CD4-positive, alpha-beta T cell (primary cell): ENCODE data around the gene PKIG. TPM values are rescaled to one million over a fixed set of nuclear protein-coding genes. Genes with fewer than 3 reads are reported as not detected.

Source experiments
- ATAC-seq: fragments of 200-7000 bp; cut with Tn5 transposase; one replicate; pipeline ENCODE4 v1.10.0; 2022; ENCODE audit warnings: mild to moderate bottlenecking; ENCODE audit not compliant: poor library complexity
- CTCF ChIA-PET: fragments of 350-600 bp; sonication (Branson Sonifier 250); formaldehyde crosslinking; loops from one replicate; lab custom pipeline; 2021; ENCODE audit warnings: antibody characterized with exemption, inconsistent platforms; lab: Charles Lee
- POLR2A ChIA-PET: fragments of 350-600 bp; sonication (Branson Sonifier 250); formaldehyde crosslinking; loops from one replicate; lab custom pipeline; 2021; ENCODE audit warnings: antibody characterized with exemption, inconsistent platforms; lab: Charles Lee
- DNase-seq, 14 experiments: peaks; one replicate each; pipeline ENCODE4 v3.0.0-alpha.2; 2013 to 2020; ENCODE audit warnings: mixed read lengths in 2 of 14
- H3K27ac ChIP-seq, 2 donors: one replicate each; pipeline versions ENCODE4 v1.5.1 to v1.7.0; 2013; ENCODE audit warnings: low read length in 2 of 2, low read depth in 1 of 2, mild to moderate bottlenecking in 1 of 2
- H3K27me3 ChIP-seq, 2 experiments: 1 replicate in 1 of 2; 2 replicates in 1 of 2; pipeline versions ENCODE4 v1.6.1 to v1.7.0; 2013; ENCODE audit warnings: low read length in 2 of 2, control low read depth in 1 of 2, mild to moderate bottlenecking in 1 of 2, moderate library complexity in 1 of 2; ENCODE audit not compliant: insufficient read depth in 2 of 2, control insufficient read depth in 1 of 2
- H3K36me3 ChIP-seq: one replicate; pipeline ENCODE4 v1.6.1; 2013; ENCODE audit warnings: low read length, control low read depth; ENCODE audit not compliant: insufficient read depth
- H3K4me1 ChIP-seq: one replicate; pipeline ENCODE4 v1.6.1; 2013; ENCODE audit warnings: low read length, control low read depth; ENCODE audit not compliant: insufficient read depth
- H3K4me3 ChIP-seq: one replicate; pipeline ENCODE4 v1.5.1; 2013; ENCODE audit warnings: mild to moderate bottlenecking, low read length, moderate library complexity
- H3K9me3 ChIP-seq, 2 experiments: 1 replicate in 1 of 2; 2 replicates in 1 of 2; pipeline versions ENCODE4 v1.6.1 to v1.7.0; 2013; ENCODE audit warnings: low read length in 2 of 2, mild to moderate bottlenecking in 2 of 2, control low read depth in 1 of 2, moderate library complexity in 1 of 2; ENCODE audit not compliant: control insufficient read depth in 1 of 2, insufficient read depth in 1 of 2
- H3K27ac Mint-ChIP-seq: one replicate; pipeline ENCODE4 v1.8.0; 2020; ENCODE audit warnings: mixed read lengths
- H3K27me3 Mint-ChIP-seq: one replicate; pipeline ENCODE4 v1.8.0; 2021; ENCODE audit warnings: mixed read lengths
- H3K36me3 Mint-ChIP-seq: one replicate; pipeline ENCODE4 v1.8.0; 2021; ENCODE audit warnings: low read depth, mixed read lengths
- H3K4me1 Mint-ChIP-seq: one replicate; pipeline ENCODE4 v1.8.0; 2021; ENCODE audit warnings: low read depth, mixed read lengths
- H3K4me3 Mint-ChIP-seq: one replicate; pipeline ENCODE4 v1.8.0; 2020; ENCODE audit warnings: mild to moderate bottlenecking, mixed read lengths
- H3K9me3 Mint-ChIP-seq: one replicate; pipeline ENCODE4 v1.8.0; 2020; ENCODE audit warnings: mixed read lengths
- CTCF ChIP-seq: fragments of 200-600 bp; IDR thresholded peaks from one replicate; pipeline ENCODE4 v1.8.0; 2022; ENCODE audit warnings: antibody characterized with exemption, mild to moderate bottlenecking
- intact Hi-C, 2 experiments: fragments of 100-400 bp; cut with DNase I in 1 of 2; cut with micrococcal nuclease in 1 of 2; formaldehyde crosslinking; loops; one replicate each; pipeline versions ENCODE4 v1.15.1 to v1.9.0; 2023 to 2025; cut with DNase I, micrococcal nuclease
- total RNA-seq, 174 experiments: library from RNA in 2 of 174; stranded (reverse) in 2 of 174; gene quantifications; one replicate each; pipeline ENCODE4 v1.2.3 and lab custom pipeline; 2021 to 2026

Gene PKIG
- total RNA-seq, 2 experiments from 2014 or later = 1.7 to 2.4 TPM

GRCh38 chr20:44606725-44607441, 24.5 kb downstream of the PKIG start:
- Histone ChIP-seq H3K36me3 (no peaks in the 10 kb centered on the region), H3K9me3 (peaks cover 0 to 6% of the 10 kb centered on the region in 2 experiments), H3K4me3 (no peak overlapping the region), H3K27me3 (no peaks in the 10 kb centered on the region), H3K27ac (no peak overlapping the region), H3K4me1 (peaks cover 23% of the 10 kb centered on the region)
- Mint-ChIP-seq H3K4me3 (no peak overlapping the region), H3K9me3 (no peaks in the 10 kb centered on the region), H3K36me3 (peaks cover 9% of the 10 kb centered on the region), H3K4me1 (peaks cover 22% of the 10 kb centered on the region), H3K27me3 (no peaks in the 10 kb centered on the region), H3K27ac (no peak overlapping the region)
- POLR2A ChIA-PET = no interaction called here
- TF ChIP-seq CTCF = no peak
- DNase-seq = no peak
- CTCF ChIA-PET = no interaction called here
- intact Hi-C loops = loop anchor here in 1 of 2 experiments (5.0 to 10.0 kb wide), 2 partner anchors 85 to 492 kb away; partner anchors contain the start of gene SERINC3
- no peak for ATAC-seq

DNA sequence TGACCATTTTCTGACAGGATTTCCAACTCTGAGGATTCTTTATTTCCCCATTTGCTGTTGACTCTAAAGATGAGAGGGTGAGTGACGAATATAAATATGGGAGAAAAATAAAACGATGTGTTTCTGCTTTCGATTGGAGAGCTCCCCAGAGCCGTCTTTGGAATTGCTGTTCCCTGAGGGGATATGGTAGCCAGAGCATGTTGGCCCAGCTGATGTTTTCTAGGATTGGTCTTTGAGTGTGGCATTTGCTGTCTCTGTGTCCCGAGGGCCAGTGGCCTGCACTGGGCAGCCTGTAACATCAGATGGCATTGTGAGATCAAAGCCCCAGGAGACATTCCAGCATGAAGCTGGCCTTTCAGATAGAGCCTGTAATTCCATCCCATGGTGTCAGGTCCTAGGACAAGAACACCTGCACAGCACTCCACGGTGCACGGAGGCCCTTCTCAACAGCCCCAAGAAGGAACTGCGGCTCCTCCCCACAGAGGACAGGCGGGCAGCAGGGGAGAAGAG, 26.7 kb downstream of the PKIG start:
- ChIA-PET POLR2A (interaction anchor here (0.6 to 0.7 kb wide), 2 partner anchors 127 to 197 kb away, joined by 3 read pairs; no protein-coding TSS in a partner anchor), CTCF (interaction anchor here (0.9 to 2.9 kb wide), 2 partner anchors 75 to 224 kb away, joined by 3 to 14 read pairs; no protein-coding TSS in a partner anchor)
- Histone ChIP-seq H3K4me1 (peaks cover 23% of the 10 kb centered on the region), H3K36me3 (peaks cover 2% of the 10 kb centered on the region), H3K9me3 (peaks cover 0 to 6% of the 10 kb centered on the region in 2 experiments), H3K4me3 (no peak overlapping the region), H3K27me3 (no peaks in the 10 kb centered on the region), H3K27ac (no peak overlapping the region)
- TF ChIP-seq CTCF = no peak
- DNase-seq = no peak
- Mint-ChIP-seq H3K4me1 (peaks cover 33% of the 10 kb centered on the region), H3K4me3 (no peak overlapping the region), H3K9me3 (no peaks in the 10 kb centered on the region), H3K36me3 (peaks cover 9% of the 10 kb centered on the region), H3K27ac (peak overlapping the region; percentile 98), H3K27me3 (no peaks in the 10 kb centered on the region)
- intact Hi-C loops = loop anchor here in 1 of 2 experiments (5.0 to 10.0 kb wide), 2 partner anchors 87 to 494 kb away; partner anchors contain the start of gene SERINC3
- ATAC-seq = no peak

DNA sequence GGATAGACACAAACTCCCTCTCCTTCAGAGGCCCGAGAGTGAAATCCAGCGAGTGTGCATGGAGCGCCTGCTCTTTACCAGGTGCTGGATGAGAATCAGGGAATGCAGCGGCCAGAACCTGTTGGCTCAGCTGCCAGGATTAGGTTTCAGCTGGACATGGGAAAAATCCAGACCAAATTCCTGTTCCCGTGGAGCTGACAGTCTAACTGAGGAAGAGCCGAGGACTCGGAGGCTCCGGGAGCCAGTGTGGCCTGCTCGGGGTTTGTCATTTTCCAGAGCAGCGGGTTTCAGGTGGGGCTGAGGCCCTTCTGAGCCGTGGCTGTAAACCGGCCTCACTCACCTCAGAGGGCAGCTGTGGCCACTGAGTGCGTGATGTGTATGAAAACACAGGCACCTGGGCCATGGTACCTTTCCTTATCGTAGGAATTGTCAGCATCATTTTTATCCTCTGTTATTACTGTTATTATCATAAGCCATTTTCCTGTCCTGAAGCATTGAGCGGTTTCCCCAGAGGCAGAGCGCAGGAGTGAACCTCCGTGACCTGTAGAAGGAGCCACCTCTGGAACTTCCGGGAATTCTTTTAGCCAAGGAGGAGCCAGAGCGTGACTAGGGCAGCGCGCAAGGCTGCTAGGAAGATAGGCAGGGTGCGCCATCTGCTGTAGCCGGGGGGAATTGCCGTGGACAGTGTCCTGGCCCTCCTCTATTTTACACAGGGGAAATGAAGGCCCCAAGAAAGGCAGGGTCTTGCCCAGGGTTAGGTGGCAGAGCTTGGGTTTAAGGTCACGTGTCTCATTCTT, 27.3 kb downstream of the PKIG start:
- no peaks in the 10 kb centered on the region for H3K27me3 Mint-ChIP-seq
- H3K4me3 Mint-ChIP-seq = peak overlapping the region; percentile 83
- ATAC-seq = peak; percentile 81
- H3K36me3 ChIP-seq = peaks cover 8% of the 10 kb centered on the region
- H3K9me3 ChIP-seq = peaks cover 0 to 6% of the 10 kb centered on the region in 2 experiments
- peak; percentile 68 to 90 (median 80) for DNase-seq
- intact Hi-C loops = loop anchor here (1.0 to 10.0 kb wide), 14 partner anchors 43 to 495 kb away; partner anchors contain the start of genes FITM2 (in 2 of the 2), SERINC3 (in 2 of the 2), TTPAL (in 2 of the 2) and ADA (in 1 of the 2)
- H3K27me3 ChIP-seq = no peaks in the 10 kb centered on the region
- peak overlapping the region; percentile 35 to 86 for H3K27ac ChIP-seq
- ChIA-PET CTCF (interaction anchor here (0.6 to 2.9 kb wide), 18 partner anchors 9 to 392 kb away, joined by 3 to 14 read pairs (median 3); partner anchors contain the start of genes FITM2, SERINC3 and TTPAL), POLR2A (interaction anchor here (0.6 to 2.0 kb wide), 13 partner anchors 9 to 393 kb away, joined by 3 to 26 read pairs (median 5); partner anchors contain the start of genes ADA and SERINC3)
- peaks cover 29% of the 10 kb centered on the region for H3K4me1 ChIP-seq
- TF ChIP-seq CTCF = peak; percentile 93
- no peaks in the 10 kb centered on the region for H3K9me3 Mint-ChIP-seq
- peaks cover 12% of the 10 kb centered on the region for H3K36me3 Mint-ChIP-seq
- H3K4me3 ChIP-seq = no peak overlapping the region
- H3K27ac Mint-ChIP-seq = peak overlapping the region; percentile 98
- peaks cover 40% of the 10 kb centered on the region for H3K4me1 Mint-ChIP-seq
